ENCODE data around the gene LBR. TPM values are rescaled to one million over a fixed set of nuclear protein-coding genes. Genes with fewer than 3 reads are reported as not detected.

The LBR gene
- total RNA-seq, 2 donors from 2014 or later: 10.5 to 15.3 TPM

GRCh38 chr1:225371366-225372010 is 56.4 kb downstream of the LBR start:
- Histone ChIP-seq H3K4me3 (no peak overlapping the region), H3K27me3 (no peaks in the 10 kb centered on the region), H3K9me3 (no peaks in the 10 kb centered on the region), H3K4me1 (no peaks in the 10 kb centered on the region), H3K27ac (no peak overlapping the region), H3K36me3 (no peaks in the 10 kb centered on the region)
- no peak for TF ChIP-seq CTCF (IDR thresholded peaks at IDR 0.05)
- no peak for DNase-seq (ENCODE audit: low spot score)

GRCh38 chr1:225368036-225368552 is 59.7 kb downstream of the LBR start:
- H3K27me3 ChIP-seq: no peaks in the 10 kb centered on the region
- H3K4me3 ChIP-seq: no peak overlapping the region

GRCh38 chr1:225366552-225366951 is 61.3 kb downstream of the LBR start:
- DNase-seq (ENCODE audit: low spot score): no peak
- H3K4me3 ChIP-seq: no peak overlapping the region
- no peaks in the 10 kb centered on the region for H3K9me3 ChIP-seq
- H3K36me3 ChIP-seq: no peaks in the 10 kb centered on the region
- H3K27me3 ChIP-seq: no peaks in the 10 kb centered on the region
- no peaks in the 10 kb centered on the region for H3K4me1 ChIP-seq
- H3K27ac ChIP-seq: no peak overlapping the region
- no peak for TF ChIP-seq CTCF (IDR thresholded peaks at IDR 0.05)

More at GRCh38 chr1:225368036-225368552, 59.7 kb downstream of the LBR start:
- H3K27ac ChIP-seq: no peak overlapping the region
- H3K9me3 ChIP-seq: no peaks in the 10 kb centered on the region
- DNase-seq (ENCODE audit: low spot score): no peak
- no peaks in the 10 kb centered on the region for H3K4me1 ChIP-seq
- no peak for TF ChIP-seq CTCF (IDR thresholded peaks at IDR 0.05)
- H3K36me3 ChIP-seq: no peaks in the 10 kb centered on the region

GRCh38 chr1:225366018-225366417 is 61.8 kb downstream of the LBR start:
- no peak for DNase-seq (ENCODE audit: low spot score)
- no peaks in the 10 kb centered on the region for H3K4me1 ChIP-seq
- H3K27ac ChIP-seq: no peak overlapping the region
- H3K27me3 ChIP-seq: no peaks in the 10 kb centered on the region
- H3K9me3 ChIP-seq: no peaks in the 10 kb centered on the region
- H3K4me3 ChIP-seq: no peak overlapping the region
- no peaks in the 10 kb centered on the region for H3K36me3 ChIP-seq
- TF ChIP-seq CTCF (IDR thresholded peaks at IDR 0.05): no peak

GRCh38 chr1:225364439-225364838 is 63.4 kb downstream of the LBR start:
- Histone ChIP-seq H3K36me3 (no peaks in the 10 kb centered on the region), H3K9me3 (no peaks in the 10 kb centered on the region), H3K4me1 (no peaks in the 10 kb centered on the region), H3K27ac (no peak overlapping the region), H3K27me3 (no peaks in the 10 kb centered on the region), H3K4me3 (no peak overlapping the region)
- DNase-seq (ENCODE audit: low spot score): no peak
- no peak for TF ChIP-seq CTCF (IDR thresholded peaks at IDR 0.05)

GRCh38 chr1:225362805-225363204 is 65.0 kb downstream of the LBR start:
- TF ChIP-seq CTCF (IDR thresholded peaks at IDR 0.05): no peak
- Histone ChIP-seq H3K27me3 (no peaks in the 10 kb centered on the region), H3K9me3 (no peaks in the 10 kb centered on the region), H3K4me3 (no peak overlapping the region), H3K27ac (no peak overlapping the region), H3K36me3 (no peaks in the 10 kb centered on the region), H3K4me1 (no peaks in the 10 kb centered on the region)
- no peak for DNase-seq (ENCODE audit: low spot score)

Data from right atrium auricular region (tissue), 2 donors.